ENCODE data around the gene RAB11FIP5. TPM values are rescaled to one million over a fixed set of nuclear protein-coding genes. Genes with fewer than 3 reads are reported as not detected.

Gene RAB11FIP5
- total and polyA plus RNA-seq, 5 experiments from 2014 or later: 4.0 to 11.3 (median 7.0) TPM

GRCh38 chr2:73088703-73089102, 24.0 kb downstream of the RAB11FIP5 start:
- DNase-seq: no peak
- H3K4me3 Mint-ChIP-seq: no peak overlapping the region
- H3K9me3 Mint-ChIP-seq: no peaks in the 10 kb centered on the region
- no peak overlapping the region for H3K27ac Mint-ChIP-seq
- H3K36me3 Mint-ChIP-seq: peaks cover 0 to 10% (median 0%) of the 10 kb centered on the region in 3 donors
- POLR2A ChIA-PET: no interaction called here
- peaks cover 0 to 8% (median 3%) of the 10 kb centered on the region in 4 donors for H3K4me1 Mint-ChIP-seq
- H3K27me3 Mint-ChIP-seq: no peaks in the 10 kb centered on the region
- ATAC-seq: no peak

GRCh38 chr2:73088211-73088610, 24.5 kb downstream of the RAB11FIP5 start:
- peaks cover 0 to 10% (median 0%) of the 10 kb centered on the region in 3 donors for H3K36me3 Mint-ChIP-seq
- peaks cover 0 to 8% (median 2%) of the 10 kb centered on the region in 4 donors for H3K4me1 Mint-ChIP-seq
- H3K4me3 Mint-ChIP-seq: no peak overlapping the region
- POLR2A ChIA-PET: no interaction called here
- no peaks in the 10 kb centered on the region for H3K9me3 Mint-ChIP-seq
- no peak for ATAC-seq
- no peak for DNase-seq
- no peaks in the 10 kb centered on the region for H3K27me3 Mint-ChIP-seq
- peak overlapping the region in 1 of 10 donors; percentile 15 for H3K27ac Mint-ChIP-seq

GRCh38 chr2:73087311-73087710, 25.4 kb downstream of the RAB11FIP5 start:
- ATAC-seq (no peak), DNase-seq (no peak)
- Mint-ChIP-seq H3K4me3 (no peak overlapping the region), H3K27ac (peak overlapping the region in 1 of 10 donors; percentile 32), H3K27me3 (no peaks in the 10 kb centered on the region), H3K4me1 (peaks cover 0 to 8% (median 2%) of the 10 kb centered on the region in 4 donors), H3K9me3 (no peaks in the 10 kb centered on the region), H3K36me3 (peaks cover 0 to 10% (median 0%) of the 10 kb centered on the region in 3 donors)
- POLR2A ChIA-PET: no interaction called here

GRCh38 chr2:73085691-73086090, 27.1 kb downstream of the RAB11FIP5 start:
- H3K4me3 Mint-ChIP-seq: no peak overlapping the region
- H3K9me3 Mint-ChIP-seq: no peaks in the 10 kb centered on the region
- H3K36me3 Mint-ChIP-seq: peaks cover 0 to 10% (median 0%) of the 10 kb centered on the region in 3 donors
- DNase-seq (peak; percentile 59 to 89 (median 74)), ATAC-seq (peak; percentile 96 to 99)
- H3K4me1 Mint-ChIP-seq: peaks cover 0 to 8% (median 2%) of the 10 kb centered on the region in 4 donors
- POLR2A ChIA-PET: no interaction called here
- H3K27me3 Mint-ChIP-seq: no peaks in the 10 kb centered on the region
- H3K27ac Mint-ChIP-seq: peak overlapping the region in 1 of 10 donors; percentile 17

- ATAC-seq: no peak
- H3K36me3 Mint-ChIP-seq: peaks cover 0 to 10% (median 0%) of the 10 kb centered on the region in 3 donors
- H3K9me3 Mint-ChIP-seq: no peaks in the 10 kb centered on the region
- H3K27ac Mint-ChIP-seq: no peak overlapping the region
- peaks cover 0 to 8% (median 2%) of the 10 kb centered on the region in 4 donors for H3K4me1 Mint-ChIP-seq
- H3K4me3 Mint-ChIP-seq: no peak overlapping the region
- POLR2A ChIA-PET: no interaction called here
- no peaks in the 10 kb centered on the region for H3K27me3 Mint-ChIP-seq
- DNase-seq: no peak
Observed at GRCh38 chr2:73084971-73085370, 27.8 kb downstream of the RAB11FIP5 start.

GRCh38 chr2:73083886-73084800, 28.6 kb downstream of the RAB11FIP5 start:
- H3K9me3 Mint-ChIP-seq: no peaks in the 10 kb centered on the region
- peak overlapping the region in 1 of 10 donors; percentile 82 for H3K27ac Mint-ChIP-seq
- H3K4me3 Mint-ChIP-seq: no peak overlapping the region
- H3K27me3 Mint-ChIP-seq: no peaks in the 10 kb centered on the region
- POLR2A ChIA-PET: no interaction called here
- peaks cover 0 to 8% (median 2%) of the 10 kb centered on the region in 4 donors for H3K4me1 Mint-ChIP-seq
- no peak for DNase-seq
- H3K36me3 Mint-ChIP-seq: peaks cover 0 to 9% (median 0%) of the 10 kb centered on the region in 3 donors
- no peak for ATAC-seq

GRCh38 chr2:73082523-73083410, 30.0 kb downstream of the RAB11FIP5 start:
- POLR2A ChIA-PET: interaction anchor here (0.6 kb wide), 1 partner anchor 95 kb away, joined by 3 read pairs; no protein-coding TSS in a partner anchor
- ATAC-seq: no peak
- H3K36me3 Mint-ChIP-seq: peaks cover 0 to 6% (median 0%) of the 10 kb centered on the region in 3 donors
- no peaks in the 10 kb centered on the region for H3K27me3 Mint-ChIP-seq
- H3K4me3 Mint-ChIP-seq: no peak overlapping the region
- peak in 1 of 10 donors; percentile 47 for DNase-seq
- H3K9me3 Mint-ChIP-seq: no peaks in the 10 kb centered on the region
- peaks cover 0 to 8% (median 2%) of the 10 kb centered on the region in 4 donors for H3K4me1 Mint-ChIP-seq
- H3K27ac Mint-ChIP-seq: no peak overlapping the region

- H3K27ac Mint-ChIP-seq: peak overlapping the region in 1 of 10 donors; percentile 38
- POLR2A ChIA-PET: no interaction called here
Observed at GRCh38 chr2:73081181-73081671, 31.5 kb downstream of the RAB11FIP5 start.

GRCh38 chr2:73080321-73081131, 32.2 kb downstream of the RAB11FIP5 start:
- POLR2A ChIA-PET: no interaction called here
- H3K27me3 Mint-ChIP-seq: no peaks in the 10 kb centered on the region
- no peaks in the 10 kb centered on the region for H3K36me3 Mint-ChIP-seq
- peaks cover 0 to 3% (median under 1%) of the 10 kb centered on the region in 4 donors for H3K4me1 Mint-ChIP-seq
- no peak overlapping the region for H3K4me3 Mint-ChIP-seq
- H3K27ac Mint-ChIP-seq: no peak overlapping the region
- ATAC-seq (no peak), DNase-seq (peak in 1 of 10 donors; percentile 55)
- no peaks in the 10 kb centered on the region for H3K9me3 Mint-ChIP-seq

More at GRCh38 chr2:73081181-73081671, 31.5 kb downstream of the RAB11FIP5 start:
- H3K9me3 Mint-ChIP-seq: no peaks in the 10 kb centered on the region
- no peaks in the 10 kb centered on the region for H3K27me3 Mint-ChIP-seq
- no peak overlapping the region for H3K4me3 Mint-ChIP-seq
- H3K4me1 Mint-ChIP-seq: peaks cover 0 to 8% (median 2%) of the 10 kb centered on the region in 4 donors
- DNase-seq: peak in 1 of 10 donors; percentile 32
- H3K36me3 Mint-ChIP-seq: no peaks in the 10 kb centered on the region
- no peak for ATAC-seq

GRCh38 chr2:73079636-73080035, 33.1 kb downstream of the RAB11FIP5 start:
- peaks cover 0 to 2% (median 0%) of the 10 kb centered on the region in 3 donors for H3K36me3 Mint-ChIP-seq
- peaks cover 0 to 2% (median 0%) of the 10 kb centered on the region in 4 donors for H3K4me1 Mint-ChIP-seq
- peak in 1 of 10 donors; percentile 55 for DNase-seq
- peak overlapping the region in 2 of 10 donors; percentile 43 to 89 for H3K27ac Mint-ChIP-seq
- no peak overlapping the region for H3K4me3 Mint-ChIP-seq
- POLR2A ChIA-PET: no interaction called here
- ATAC-seq: no peak
- no peaks in the 10 kb centered on the region for H3K27me3 Mint-ChIP-seq
- H3K9me3 Mint-ChIP-seq: no peaks in the 10 kb centered on the region

- Mint-ChIP-seq H3K9me3 (no peaks in the 10 kb centered on the region), H3K36me3 (peaks cover 0 to 2% (median 0%) of the 10 kb centered on the region in 3 donors), H3K4me1 (peaks cover 0 to 2% (median 0%) of the 10 kb centered on the region in 4 donors), H3K27ac (peak overlapping the region in 2 of 10 donors; percentile 46 to 89), H3K4me3 (no peak overlapping the region), H3K27me3 (no peaks in the 10 kb centered on the region)
- ATAC-seq: no peak
- DNase-seq: peak in 1 of 10 donors; percentile 32
- POLR2A ChIA-PET: no interaction called here
Observed at GRCh38 chr2:73078457-73079411, 34.0 kb downstream of the RAB11FIP5 start.

All from naive thymus-derived CD8-positive, alpha-beta T cell (primary cell).